ENCODE data around the gene SAMMSON.

The SAMMSON gene

DNA sequence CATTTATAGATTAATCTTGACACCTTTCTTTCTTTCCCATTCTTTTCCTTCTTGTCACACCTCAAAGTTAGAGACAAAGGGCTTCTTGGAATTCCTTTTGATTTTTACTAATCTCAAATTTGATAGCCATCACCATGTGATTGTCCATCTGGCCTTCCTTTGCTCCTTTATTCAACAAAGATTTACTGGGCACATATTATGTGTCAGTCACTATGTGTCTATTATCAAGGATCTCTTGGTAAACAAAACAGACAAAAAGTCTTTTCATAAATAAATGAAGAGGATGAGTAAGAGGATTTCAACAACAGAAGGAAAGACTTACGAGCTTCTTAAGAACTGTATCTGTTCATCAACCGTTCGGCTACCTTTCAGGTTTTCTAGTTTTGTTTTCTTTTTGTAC lies 56.5 kb downstream of the SAMMSON start:
- Histone ChIP-seq H3K4me3 (ENCODE audit: low read depth in 1 of 2, low read length in 2 of 2) (no peak overlapping the region), H3K27ac (ENCODE audit: low read depth, low read length) (no peak overlapping the region), H3K4me1 (ENCODE audit: control insufficient read depth in 1 of 2, insufficient read depth in 2 of 2, low read length in 2 of 2) (no peaks in the 10 kb centered on the region), H3K9ac (ENCODE audit: low read depth in 1 of 2, low read length in 2 of 2) (no peak overlapping the region), H3K36me3 (ENCODE audit: control insufficient read depth in 1 of 2, insufficient read depth in 2 of 2, low read length in 2 of 2) (no peaks in the 10 kb centered on the region), H3K9me3 (ENCODE audit: control insufficient read depth in 1 of 2, low read length in 2 of 2) (no peaks in the 10 kb centered on the region), H3K27me3 (ENCODE audit: control insufficient read depth in 1 of 2, insufficient read depth in 2 of 2, low read length in 2 of 2) (no peaks in the 10 kb centered on the region)

DNA sequence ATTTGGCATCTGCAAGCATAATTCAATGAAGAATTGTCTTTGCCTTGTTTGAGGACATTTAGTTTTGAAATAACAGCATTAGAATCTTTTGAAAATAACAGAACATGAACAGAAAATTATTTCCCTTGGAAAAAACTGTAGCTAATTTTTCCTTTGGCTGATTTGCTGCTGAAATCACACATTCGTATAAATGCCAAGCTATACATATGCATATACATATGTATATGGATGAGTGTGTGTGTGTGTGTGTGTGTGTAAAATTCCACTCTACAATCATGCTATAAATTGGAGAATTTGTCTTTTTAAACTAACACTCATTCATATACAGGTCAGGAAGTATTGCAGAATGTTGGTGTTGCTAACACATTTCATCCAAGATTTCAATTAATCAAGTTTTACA lies 57.9 kb downstream of the SAMMSON start:
- H3K4me3 ChIP-seq (ENCODE audit: low read depth in 1 of 2, low read length in 2 of 2) = no peak overlapping the region
- H3K4me1 ChIP-seq (ENCODE audit: control insufficient read depth in 1 of 2, insufficient read depth in 2 of 2, low read length in 2 of 2) = no peaks in the 10 kb centered on the region
- H3K27me3 ChIP-seq (ENCODE audit: control insufficient read depth in 1 of 2, insufficient read depth in 2 of 2, low read length in 2 of 2) = no peaks in the 10 kb centered on the region
- no peaks in the 10 kb centered on the region for H3K9me3 ChIP-seq (ENCODE audit: control insufficient read depth in 1 of 2, low read length in 2 of 2)
- no peaks in the 10 kb centered on the region for H3K36me3 ChIP-seq (ENCODE audit: control insufficient read depth in 1 of 2, insufficient read depth in 2 of 2, low read length in 2 of 2)
- no peak overlapping the region for H3K27ac ChIP-seq (ENCODE audit: low read depth, low read length)
- no peak overlapping the region for H3K9ac ChIP-seq (ENCODE audit: low read depth in 1 of 2, low read length in 2 of 2)

DNA sequence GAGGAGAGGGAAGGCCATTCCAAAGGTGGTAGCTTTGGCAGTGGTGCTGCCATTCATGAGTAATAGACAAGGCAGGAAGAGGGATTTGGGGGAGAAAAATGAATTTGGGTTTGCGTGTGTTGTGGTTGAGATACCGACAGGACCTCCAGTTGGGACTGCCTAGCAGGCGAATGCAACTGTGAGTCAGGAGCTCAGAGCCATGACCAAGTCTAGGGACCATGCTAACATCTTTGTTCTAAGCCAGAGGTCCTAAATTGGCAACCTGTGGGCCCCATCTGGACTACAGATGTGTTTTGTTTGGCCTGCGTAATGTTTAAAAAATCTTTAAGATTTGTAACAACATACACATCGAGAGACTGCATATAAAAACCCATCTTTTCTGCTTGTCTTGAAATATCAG lies 61.6 kb downstream of the SAMMSON start:
- no peak overlapping the region for H3K9ac ChIP-seq (ENCODE audit: low read depth in 1 of 2, low read length in 2 of 2)
- no peaks in the 10 kb centered on the region for H3K27me3 ChIP-seq (ENCODE audit: control insufficient read depth in 1 of 2, insufficient read depth in 2 of 2, low read length in 2 of 2)
- H3K27ac ChIP-seq (ENCODE audit: low read depth, low read length) = no peak overlapping the region
- no peaks in the 10 kb centered on the region for H3K9me3 ChIP-seq (ENCODE audit: control insufficient read depth in 1 of 2, low read length in 2 of 2)
- no peaks in the 10 kb centered on the region for H3K4me1 ChIP-seq (ENCODE audit: control insufficient read depth in 1 of 2, insufficient read depth in 2 of 2, low read length in 2 of 2)
- H3K36me3 ChIP-seq (ENCODE audit: control insufficient read depth in 1 of 2, insufficient read depth in 2 of 2, low read length in 2 of 2) = no peaks in the 10 kb centered on the region
- no peak overlapping the region for H3K4me3 ChIP-seq (ENCODE audit: low read depth in 1 of 2, low read length in 2 of 2)

DNA sequence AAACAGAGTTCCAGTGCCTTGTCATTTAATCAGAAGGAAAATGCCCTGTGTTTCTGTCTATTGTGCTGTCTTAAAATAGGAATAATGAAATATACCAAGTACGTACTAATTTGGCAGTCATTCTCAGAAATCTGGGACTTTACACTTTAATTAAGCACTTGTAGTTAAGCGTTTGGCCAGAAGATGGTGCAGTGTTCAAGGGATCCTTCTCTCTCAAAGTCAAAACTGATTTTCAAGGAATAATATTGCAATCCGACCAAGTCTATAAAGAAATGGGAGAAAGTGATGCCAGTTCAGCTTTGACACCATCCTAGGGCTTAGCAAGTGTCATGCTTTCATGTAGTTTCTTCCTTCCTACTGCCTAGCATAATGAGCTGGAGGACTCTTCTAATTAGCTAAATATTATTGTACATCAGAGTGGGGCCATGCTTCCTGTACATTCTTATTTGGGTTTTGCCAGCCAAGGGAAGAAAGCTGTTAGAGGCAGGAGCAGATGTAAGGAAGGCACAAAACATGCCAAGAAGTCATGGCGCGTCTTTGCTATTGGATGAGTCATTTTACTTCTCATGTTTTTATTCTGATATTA lies 64.8 kb downstream of the SAMMSON start:
- Histone ChIP-seq H3K9me3 (ENCODE audit: control insufficient read depth in 1 of 2, low read length in 2 of 2) (no peaks in the 10 kb centered on the region), H3K27ac (ENCODE audit: low read depth, low read length) (no peak overlapping the region), H3K4me3 (ENCODE audit: low read depth in 1 of 2, low read length in 2 of 2) (no peak overlapping the region), H3K4me1 (ENCODE audit: control insufficient read depth in 1 of 2, insufficient read depth in 2 of 2, low read length in 2 of 2) (no peaks in the 10 kb centered on the region), H3K27me3 (ENCODE audit: control insufficient read depth in 1 of 2, insufficient read depth in 2 of 2, low read length in 2 of 2) (no peaks in the 10 kb centered on the region), H3K9ac (ENCODE audit: low read depth in 1 of 2, low read length in 2 of 2) (no peak overlapping the region), H3K36me3 (ENCODE audit: control insufficient read depth in 1 of 2, insufficient read depth in 2 of 2, low read length in 2 of 2) (no peaks in the 10 kb centered on the region)

DNA sequence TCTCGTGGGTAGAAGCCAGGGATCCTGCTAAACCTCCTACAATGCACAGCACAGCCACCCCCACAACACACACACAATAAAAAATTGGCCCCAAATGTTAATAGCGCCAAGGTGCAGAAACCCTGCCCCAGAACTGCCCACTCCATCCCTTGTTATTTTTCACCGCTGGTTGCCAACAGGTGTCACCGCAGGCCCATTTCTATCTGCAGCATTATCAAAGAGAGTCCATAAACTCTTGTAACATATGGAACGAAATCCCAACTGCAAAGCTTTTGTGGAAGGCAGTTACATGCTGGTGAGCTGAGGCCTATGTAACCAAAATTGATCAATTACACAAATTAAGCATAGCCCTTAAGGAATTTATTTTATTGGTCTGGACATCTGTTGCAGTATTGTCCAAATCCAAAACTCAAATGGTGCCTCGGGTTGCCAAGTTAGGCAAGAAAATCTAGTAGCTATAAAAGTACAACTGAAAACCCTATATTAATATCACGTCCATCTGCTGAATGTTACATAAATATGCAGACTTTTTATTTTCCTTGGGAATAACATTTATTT lies 66.2 kb downstream of the SAMMSON start:
- Histone ChIP-seq H3K9ac (ENCODE audit: low read depth in 1 of 2, low read length in 2 of 2) (no peak overlapping the region), H3K9me3 (ENCODE audit: control insufficient read depth in 1 of 2, low read length in 2 of 2) (no peaks in the 10 kb centered on the region), H3K4me1 (ENCODE audit: control insufficient read depth in 1 of 2, insufficient read depth in 2 of 2, low read length in 2 of 2) (no peaks in the 10 kb centered on the region), H3K36me3 (ENCODE audit: control insufficient read depth in 1 of 2, insufficient read depth in 2 of 2, low read length in 2 of 2) (no peaks in the 10 kb centered on the region), H3K27ac (ENCODE audit: low read depth, low read length) (no peak overlapping the region), H3K4me3 (ENCODE audit: low read depth in 1 of 2, low read length in 2 of 2) (no peak overlapping the region), H3K27me3 (ENCODE audit: control insufficient read depth in 1 of 2, insufficient read depth in 2 of 2, low read length in 2 of 2) (no peaks in the 10 kb centered on the region)

DNA sequence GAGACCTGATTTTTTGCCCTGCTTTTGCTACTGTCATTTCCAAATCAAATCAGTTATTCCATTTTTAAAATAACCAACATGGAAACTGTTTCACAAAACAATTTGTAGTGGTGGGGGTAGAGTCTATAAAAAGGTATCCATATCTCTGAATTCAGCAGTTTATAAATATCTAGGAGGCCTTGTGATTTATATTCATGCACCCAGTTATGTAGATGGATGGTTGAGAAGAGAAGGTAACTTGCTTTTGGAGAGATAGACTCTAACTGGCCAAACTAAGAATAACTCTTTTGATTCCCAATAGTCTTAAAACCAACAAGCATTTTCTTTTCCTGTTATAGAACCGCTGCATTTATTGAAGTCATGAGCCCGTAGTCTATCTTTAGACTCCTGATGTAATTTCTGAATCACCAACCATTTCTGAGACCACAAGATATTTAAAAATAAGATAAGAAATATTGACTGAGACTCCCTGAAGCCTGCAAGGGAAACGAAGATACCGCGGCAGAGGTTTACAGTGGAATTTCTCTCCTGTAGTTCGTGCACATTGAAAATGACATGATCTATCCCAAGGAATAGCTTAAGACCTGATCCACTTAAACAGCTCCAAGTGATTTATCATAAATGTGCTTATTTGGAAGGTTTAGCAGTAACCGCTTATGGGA lies 68.5 kb downstream of the SAMMSON start:
- H3K36me3 ChIP-seq (ENCODE audit: control insufficient read depth in 1 of 2, insufficient read depth in 2 of 2, low read length in 2 of 2) = no peaks in the 10 kb centered on the region
- H3K27ac ChIP-seq (ENCODE audit: low read depth, low read length) = no peak overlapping the region
- H3K9me3 ChIP-seq (ENCODE audit: control insufficient read depth in 1 of 2, low read length in 2 of 2) = no peaks in the 10 kb centered on the region
- no peak overlapping the region for H3K9ac ChIP-seq (ENCODE audit: low read depth in 1 of 2, low read length in 2 of 2)
- H3K4me1 ChIP-seq (ENCODE audit: control insufficient read depth in 1 of 2, insufficient read depth in 2 of 2, low read length in 2 of 2) = no peaks in the 10 kb centered on the region
- no peaks in the 10 kb centered on the region for H3K27me3 ChIP-seq (ENCODE audit: control insufficient read depth in 1 of 2, insufficient read depth in 2 of 2, low read length in 2 of 2)
- no peak overlapping the region for H3K4me3 ChIP-seq (ENCODE audit: low read depth in 1 of 2, low read length in 2 of 2)

DNA sequence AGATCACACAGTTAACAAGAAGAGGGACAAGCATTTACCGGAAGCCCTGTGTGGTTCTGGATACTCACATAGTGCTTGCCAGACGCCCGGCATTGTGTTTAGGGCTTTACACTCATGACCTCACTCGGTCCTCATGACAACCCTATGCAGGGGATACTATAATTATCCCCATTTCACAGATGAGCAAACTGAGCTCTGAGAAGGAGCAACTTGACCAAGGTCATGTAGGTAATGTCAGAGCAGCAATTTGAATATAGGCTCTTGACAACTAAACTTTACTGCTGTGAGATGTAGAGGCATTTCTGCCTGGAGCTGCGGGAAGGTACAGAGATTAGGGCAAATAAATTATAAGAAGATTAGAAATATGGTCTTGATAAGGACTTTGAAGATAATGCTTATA lies 70.0 kb downstream of the SAMMSON start:
- Histone ChIP-seq H3K27me3 (ENCODE audit: control insufficient read depth in 1 of 2, insufficient read depth in 2 of 2, low read length in 2 of 2) (peaks cover 0 to under 1% of the 10 kb centered on the region in 2 donors), H3K9ac (ENCODE audit: low read depth in 1 of 2, low read length in 2 of 2) (no peak overlapping the region), H3K27ac (ENCODE audit: low read depth, low read length) (no peak overlapping the region), H3K4me3 (ENCODE audit: low read depth in 1 of 2, low read length in 2 of 2) (no peak overlapping the region), H3K9me3 (ENCODE audit: control insufficient read depth in 1 of 2, low read length in 2 of 2) (no peaks in the 10 kb centered on the region), H3K36me3 (ENCODE audit: control insufficient read depth in 1 of 2, insufficient read depth in 2 of 2, low read length in 2 of 2) (no peaks in the 10 kb centered on the region), H3K4me1 (ENCODE audit: control insufficient read depth in 1 of 2, insufficient read depth in 2 of 2, low read length in 2 of 2) (no peaks in the 10 kb centered on the region)

DNA sequence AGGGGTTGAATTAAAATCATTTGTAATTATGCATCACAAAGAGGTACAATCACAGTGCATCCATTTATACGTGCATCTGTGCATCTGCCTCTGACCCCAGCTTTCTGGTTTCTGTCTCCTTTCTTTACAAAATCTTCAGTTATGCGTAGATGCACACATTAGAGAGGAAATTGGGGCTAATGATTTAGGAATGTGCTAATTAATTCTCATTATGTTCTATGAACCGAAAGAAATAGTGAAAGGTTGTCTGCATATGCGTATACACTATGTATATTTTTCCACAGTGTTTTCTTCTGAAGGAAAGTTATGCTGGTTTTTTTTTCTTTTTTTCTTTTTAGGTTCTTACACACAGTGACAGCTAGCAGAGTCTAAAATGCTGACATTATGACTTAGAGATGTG lies 71.6 kb downstream of the SAMMSON start:
- no peaks in the 10 kb centered on the region for H3K36me3 ChIP-seq (ENCODE audit: control insufficient read depth in 1 of 2, insufficient read depth in 2 of 2, low read length in 2 of 2)
- H3K4me3 ChIP-seq (ENCODE audit: low read depth in 1 of 2, low read length in 2 of 2) = no peak overlapping the region
- H3K9ac ChIP-seq (ENCODE audit: low read depth in 1 of 2, low read length in 2 of 2) = no peak overlapping the region
- H3K9me3 ChIP-seq (ENCODE audit: control insufficient read depth in 1 of 2, low read length in 2 of 2) = no peaks in the 10 kb centered on the region
- H3K27me3 ChIP-seq (ENCODE audit: control insufficient read depth in 1 of 2, insufficient read depth in 2 of 2, low read length in 2 of 2) = peaks cover 0 to 4% of the 10 kb centered on the region in 2 donors
- no peaks in the 10 kb centered on the region for H3K4me1 ChIP-seq (ENCODE audit: control insufficient read depth in 1 of 2, insufficient read depth in 2 of 2, low read length in 2 of 2)
- H3K27ac ChIP-seq (ENCODE audit: low read depth, low read length) = no peak overlapping the region

DNA sequence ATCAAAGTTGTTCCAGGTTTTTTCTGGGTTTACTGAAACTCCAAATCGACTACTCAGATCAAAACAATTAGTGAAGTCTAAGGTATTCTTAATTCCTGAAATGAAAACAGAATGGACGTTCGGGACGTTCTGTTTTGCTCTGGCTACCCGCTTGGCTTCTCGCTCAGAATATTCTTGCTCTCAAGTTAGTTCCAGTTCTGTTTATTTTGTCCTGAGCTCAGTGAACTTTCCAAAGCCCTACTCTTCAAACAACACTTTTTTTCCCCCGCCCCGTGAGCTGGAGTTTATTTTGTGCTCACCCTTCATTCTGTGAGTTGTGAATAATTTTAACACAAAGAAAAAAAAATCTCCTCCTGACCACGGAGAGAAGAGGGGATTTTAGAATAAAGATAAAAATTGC lies 72.6 kb downstream of the SAMMSON start:
- H3K9ac ChIP-seq (ENCODE audit: low read depth in 1 of 2, low read length in 2 of 2) = no peak overlapping the region
- peaks cover 0 to 4% of the 10 kb centered on the region in 2 donors for H3K27me3 ChIP-seq (ENCODE audit: control insufficient read depth in 1 of 2, insufficient read depth in 2 of 2, low read length in 2 of 2)
- H3K36me3 ChIP-seq (ENCODE audit: control insufficient read depth in 1 of 2, insufficient read depth in 2 of 2, low read length in 2 of 2) = no peaks in the 10 kb centered on the region
- no peaks in the 10 kb centered on the region for H3K4me1 ChIP-seq (ENCODE audit: control insufficient read depth in 1 of 2, insufficient read depth in 2 of 2, low read length in 2 of 2)
- no peaks in the 10 kb centered on the region for H3K9me3 ChIP-seq (ENCODE audit: control insufficient read depth in 1 of 2, low read length in 2 of 2)
- H3K4me3 ChIP-seq (ENCODE audit: low read depth in 1 of 2, low read length in 2 of 2) = no peak overlapping the region
- no peak overlapping the region for H3K27ac ChIP-seq (ENCODE audit: low read depth, low read length)

DNA sequence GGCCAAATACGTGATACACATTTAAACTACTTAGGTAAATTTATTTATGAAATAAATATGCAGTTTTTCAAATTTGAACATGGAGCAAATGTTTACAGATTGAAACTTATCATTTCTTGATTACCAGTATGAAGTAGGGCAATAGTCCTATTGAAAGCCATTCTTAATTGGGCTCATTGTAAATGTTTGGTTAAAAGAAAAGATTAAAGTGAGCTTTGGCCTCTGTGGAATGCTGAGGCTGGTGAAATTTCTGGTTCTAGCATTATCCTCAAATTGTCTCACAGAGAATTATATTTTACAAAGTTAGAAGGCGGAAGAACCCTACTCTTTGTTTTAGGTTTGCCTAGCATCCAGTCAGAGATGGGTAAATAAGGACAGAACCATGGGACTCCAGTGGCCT lies 73.2 kb downstream of the SAMMSON start:
- Histone ChIP-seq H3K9ac (ENCODE audit: low read depth in 1 of 2, low read length in 2 of 2) (no peak overlapping the region), H3K27me3 (ENCODE audit: control insufficient read depth in 1 of 2, insufficient read depth in 2 of 2, low read length in 2 of 2) (peaks cover 0 to 4% of the 10 kb centered on the region in 2 donors), H3K4me1 (ENCODE audit: control insufficient read depth in 1 of 2, insufficient read depth in 2 of 2, low read length in 2 of 2) (no peaks in the 10 kb centered on the region), H3K4me3 (ENCODE audit: low read depth in 1 of 2, low read length in 2 of 2) (no peak overlapping the region), H3K9me3 (ENCODE audit: control insufficient read depth in 1 of 2, low read length in 2 of 2) (no peaks in the 10 kb centered on the region), H3K27ac (ENCODE audit: low read depth, low read length) (no peak overlapping the region), H3K36me3 (ENCODE audit: control insufficient read depth in 1 of 2, insufficient read depth in 2 of 2, low read length in 2 of 2) (no peaks in the 10 kb centered on the region)
